ENCODE data around the gene GLCCI1.

- TF ChIP-seq POLR2A (IDR thresholded peaks at IDR 0.05) (no peak), CTCF (IDR thresholded peaks at IDR 0.05) (no peak), POLR2AphosphoS5 (IDR thresholded peaks at IDR 0.05) (no peak)
These were observed 46.6 kb downstream of the GLCCI1 start for GRCh38 chr7:8015100-8015745.
